Cardiac fibroblast (primary cell): ENCODE data around the gene PXK.
A peak's percentile ranks its signal among the peaks of the same experiment; 100 is the strongest.

Experiments used
- DNase-seq, 2 donors: peaks; one replicate each; pipeline versions ENCODE4 v3.0.0 to v3.0.0-alpha.2; 2010; ENCODE audit warnings: low read depth in 2 of 2
- H3K4me3 ChIP-seq, 2 donors: replicated peaks in 1 of 2; 1 replicate in 1 of 2; 2 replicates in 1 of 2; pipeline ENCODE4 v1.5.1; 2011; ENCODE audit warnings: low read depth in 2 of 2, low read length in 2 of 2, mild to moderate bottlenecking in 2 of 2, moderate library complexity in 1 of 2
- CTCF ChIP-seq: IDR thresholded peaks from one replicate; pipeline ENCODE4 v1.5.1; 2011; ENCODE audit warnings: low read depth, mild to moderate bottlenecking, low read length, inconsistent platforms

Gene PXK

GRCh38 chr3:58419780-58420507, 87.3 kb downstream of the PXK start:
- H3K4me3 ChIP-seq, result no peak overlapping the region
- peak; percentile 51 to 79 for DNase-seq
- peak; percentile 22 for TF ChIP-seq CTCF

- no peak overlapping the region for H3K4me3 ChIP-seq
- no peak for TF ChIP-seq CTCF
- no peak for DNase-seq
Measured at GRCh38 chr3:58421004-58421403, 88.3 kb downstream of the PXK start.

GRCh38 chr3:58422756-58423325, 90.1 kb downstream of the PXK start:
- peak; percentile 32 to 70 for DNase-seq
- no peak overlapping the region for H3K4me3 ChIP-seq
- peak; percentile 21 for TF ChIP-seq CTCF

- no peak overlapping the region for H3K4me3 ChIP-seq
- no peak for TF ChIP-seq CTCF
- DNase-seq, result no peak
Measured at GRCh38 chr3:58424613-58425012, 91.9 kb downstream of the PXK start.

GRCh38 chr3:58425782-58426181, 93.1 kb downstream of the PXK start:
- H3K4me3 ChIP-seq, result no peak overlapping the region

GRCh38 chr3:58427661-58428361, 95.1 kb downstream of the PXK start:
- DNase-seq, result no peak
- no peak for TF ChIP-seq CTCF
- no peak overlapping the region for H3K4me3 ChIP-seq

More at GRCh38 chr3:58425782-58426181, 93.1 kb downstream of the PXK start:
- DNase-seq, result no peak
- TF ChIP-seq CTCF, result no peak
